PFSK-1 (cell line): ENCODE data around the gene RPTOR.

Experiments
- FOXP2 ChIP-seq: optimal IDR thresholded peaks from 2 replicates; pipeline ENCODE3; 2011; ENCODE audit warnings: borderline replicate concordance, control low read depth, inconsistent platforms; ENCODE audit not compliant: insufficient read depth; ENCODE audit errors: extremely low read length, extremely low read depth
- POLR2AphosphoS5 ChIP-seq: IDR thresholded peaks from 2 replicates; pipeline ENCODE4 v1.6.1; 2012; ENCODE audit warnings: low read depth, mild to moderate bottlenecking, control low read depth, low read length, moderate library complexity
- SIN3A ChIP-seq: IDR thresholded peaks from 2 replicates; pipeline ENCODE4 v1.6.1; 2012; ENCODE audit warnings: mild to moderate bottlenecking, low read length, moderate library complexity, borderline replicate concordance; ENCODE audit not compliant: insufficient read depth
- TAF1 ChIP-seq: IDR thresholded peaks from 2 replicates; pipeline ENCODE4 v1.6.1; 2012; ENCODE audit warnings: low read length, control low read depth, borderline replicate concordance; ENCODE audit not compliant: insufficient read depth
- TF ChIP-seq, protein P1 (sequence below), 2 experiments: IDR thresholded peaks; 2 replicates each; pipeline versions ENCODE4 v1.6.1 to v1.8.0; 2011 to 2012; ENCODE audit warnings: low read depth in 2 of 2, low read length in 2 of 2, control low read depth in 1 of 2, inconsistent platforms in 1 of 2, mild to moderate bottlenecking in 1 of 2, moderate library complexity in 1 of 2; ENCODE audit not compliant: insufficient read depth in 1 of 2

The RPTOR gene

GRCh38 chr17:80814491-80814890, 269.9 kb downstream of the RPTOR start:
- TF ChIP-seq TAF1: no peak
- no peak for TF ChIP-seq SIN3A
- no peak for TF ChIP-seq FOXP2
- no peak for TF ChIP-seq POLR2AphosphoS5
- TF ChIP-seq, protein P1, sequence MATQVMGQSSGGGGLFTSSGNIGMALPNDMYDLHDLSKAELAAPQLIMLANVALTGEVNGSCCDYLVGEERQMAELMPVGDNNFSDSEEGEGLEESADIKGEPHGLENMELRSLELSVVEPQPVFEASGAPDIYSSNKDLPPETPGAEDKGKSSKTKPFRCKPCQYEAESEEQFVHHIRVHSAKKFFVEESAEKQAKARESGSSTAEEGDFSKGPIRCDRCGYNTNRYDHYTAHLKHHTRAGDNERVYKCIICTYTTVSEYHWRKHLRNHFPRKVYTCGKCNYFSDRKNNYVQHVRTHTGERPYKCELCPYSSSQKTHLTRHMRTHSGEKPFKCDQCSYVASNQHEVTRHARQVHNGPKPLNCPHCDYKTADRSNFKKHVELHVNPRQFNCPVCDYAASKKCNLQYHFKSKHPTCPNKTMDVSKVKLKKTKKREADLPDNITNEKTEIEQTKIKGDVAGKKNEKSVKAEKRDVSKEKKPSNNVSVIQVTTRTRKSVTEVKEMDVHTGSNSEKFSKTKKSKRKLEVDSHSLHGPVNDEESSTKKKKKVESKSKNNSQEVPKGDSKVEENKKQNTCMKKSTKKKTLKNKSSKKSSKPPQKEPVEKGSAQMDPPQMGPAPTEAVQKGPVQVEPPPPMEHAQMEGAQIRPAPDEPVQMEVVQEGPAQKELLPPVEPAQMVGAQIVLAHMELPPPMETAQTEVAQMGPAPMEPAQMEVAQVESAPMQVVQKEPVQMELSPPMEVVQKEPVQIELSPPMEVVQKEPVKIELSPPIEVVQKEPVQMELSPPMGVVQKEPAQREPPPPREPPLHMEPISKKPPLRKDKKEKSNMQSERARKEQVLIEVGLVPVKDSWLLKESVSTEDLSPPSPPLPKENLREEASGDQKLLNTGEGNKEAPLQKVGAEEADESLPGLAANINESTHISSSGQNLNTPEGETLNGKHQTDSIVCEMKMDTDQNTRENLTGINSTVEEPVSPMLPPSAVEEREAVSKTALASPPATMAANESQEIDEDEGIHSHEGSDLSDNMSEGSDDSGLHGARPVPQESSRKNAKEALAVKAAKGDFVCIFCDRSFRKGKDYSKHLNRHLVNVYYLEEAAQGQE (IDR thresholded peaks at IDR 0.05; ENCODE audit: insufficient read depth in 1 of 2, low read depth in 2 of 2, low read length in 2 of 2): no peak

GRCh38 chr17:80815151-80815681, 270.6 kb downstream of the RPTOR start:
- no peak for TF ChIP-seq SIN3A
- TF ChIP-seq, protein P1 (IDR thresholded peaks at IDR 0.05; ENCODE audit: insufficient read depth in 1 of 2, low read depth in 2 of 2, low read length in 2 of 2): no peak
- no peak for TF ChIP-seq FOXP2
- TF ChIP-seq TAF1: no peak
- TF ChIP-seq POLR2AphosphoS5: no peak

GRCh38 chr17:80816241-80817103, 271.8 kb downstream of the RPTOR start:
- TF ChIP-seq FOXP2 (no peak), SIN3A (no peak), POLR2AphosphoS5 (no peak), TAF1 (no peak)
- TF ChIP-seq, protein P1 (IDR thresholded peaks at IDR 0.05; ENCODE audit: insufficient read depth in 1 of 2, low read depth in 2 of 2, low read length in 2 of 2): no peak

DNA sequence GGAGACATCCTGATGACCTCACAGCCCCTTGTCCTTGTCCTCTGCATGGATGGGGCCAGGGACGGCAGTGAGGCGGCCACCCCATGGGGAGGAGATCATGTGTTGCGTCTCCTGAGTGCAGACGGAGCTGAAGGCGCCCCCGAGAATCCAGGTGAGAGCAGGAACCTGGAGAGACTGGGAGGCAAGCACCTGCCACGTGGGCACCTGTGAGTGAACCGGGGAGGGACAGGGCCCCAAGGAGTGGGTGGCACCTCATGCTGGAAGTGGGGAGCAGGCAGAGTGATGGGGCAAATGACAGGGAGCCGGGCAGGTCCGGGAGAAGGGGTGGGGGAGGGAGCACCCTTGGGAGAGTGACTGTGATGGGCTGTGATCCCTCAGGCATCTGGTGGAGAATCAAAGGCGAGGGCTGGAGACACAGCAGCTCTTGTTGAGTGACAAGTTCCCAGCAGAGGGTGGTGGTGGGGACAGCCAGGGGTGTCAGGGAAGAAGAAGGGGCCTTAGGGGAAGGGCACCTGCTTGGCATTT, 272.7 kb downstream of the RPTOR start:
- TF ChIP-seq, protein P1 (IDR thresholded peaks at IDR 0.05; ENCODE audit: insufficient read depth in 1 of 2, low read depth in 2 of 2, low read length in 2 of 2): no peak
- TF ChIP-seq SIN3A (no peak), TAF1 (no peak), FOXP2 (no peak), POLR2AphosphoS5 (no peak)
